Activated CD4-positive, alpha-beta T cell treated with anti-CD3 and anti-CD28 coated beads for 36 hours (primary cell): ENCODE results near the gene ZNF844. TPM values are rescaled to one million over a fixed set of nuclear protein-coding genes. Genes with fewer than 3 reads are reported as not detected.

Experiments
- total RNA-seq, 2 experiments: library from RNA; stranded (reverse); gene quantifications; one replicate each; pipeline ENCODE4 v1.2.3, GENCODE V29; 2021

Gene ZNF844
- total RNA-seq, 2 experiments from 2014 or later, result 4.4 to 5.5 TPM

Other genes starting within 250 kb of the ZNF844 start
- 10 to 100 TPM; 10.4 to 11.4 TPM for gene ZNF439, start 216.0 kb upstream of the ZNF844 start, total RNA-seq
- 1 to 10 TPM; 2.4 to 2.5 TPM for gene ZNF69, start 176.9 kb upstream of the ZNF844 start, total RNA-seq
- 10 to 100 TPM; 13.3 to 14.5 TPM for gene ZNF700, start 139.6 kb upstream of the ZNF844 start, total RNA-seq
- gene ZNF763, start 99.7 kb upstream of the ZNF844 start, total RNA-seq, result 1 to 10 TPM; 1.1 to 1.2 TPM
- 1 to 10 TPM; 1.2 to 1.5 TPM for gene ZNF433, start 29.1 kb upstream of the ZNF844 start, total RNA-seq
- 1 to 10 TPM; 1.1 TPM for gene ZNF878, start 11.8 kb upstream of the ZNF844 start, total RNA-seq
- gene ZNF20, start 75.6 kb downstream of the ZNF844 start, total RNA-seq, result 1 to 10 TPM; 3.2 to 3.3 TPM
- 1 to 10 TPM; 3.8 to 5.5 TPM for gene ZNF625, start 92.0 kb downstream of the ZNF844 start, total RNA-seq
- 10 to 100 TPM; 11.7 to 12.9 TPM for gene ZNF136, start 98.4 kb downstream of the ZNF844 start, total RNA-seq
- gene ZNF44, start 230.2 kb downstream of the ZNF844 start, total RNA-seq, result 1 to 10 TPM; 7.3 to 8.1 TPM